LNCAP (cell line): Measurements from ENCODE around the gene PNMT.

ENCODE experiments used
- TF ChIP-seq, protein P1 (sequence below): fragments of 450-650 bp; IDR thresholded peaks from 2 replicates; pipeline ENCODE4 v1.5.1; 2017; ENCODE audit warnings: mild to moderate bottlenecking

The PNMT gene

DNA sequence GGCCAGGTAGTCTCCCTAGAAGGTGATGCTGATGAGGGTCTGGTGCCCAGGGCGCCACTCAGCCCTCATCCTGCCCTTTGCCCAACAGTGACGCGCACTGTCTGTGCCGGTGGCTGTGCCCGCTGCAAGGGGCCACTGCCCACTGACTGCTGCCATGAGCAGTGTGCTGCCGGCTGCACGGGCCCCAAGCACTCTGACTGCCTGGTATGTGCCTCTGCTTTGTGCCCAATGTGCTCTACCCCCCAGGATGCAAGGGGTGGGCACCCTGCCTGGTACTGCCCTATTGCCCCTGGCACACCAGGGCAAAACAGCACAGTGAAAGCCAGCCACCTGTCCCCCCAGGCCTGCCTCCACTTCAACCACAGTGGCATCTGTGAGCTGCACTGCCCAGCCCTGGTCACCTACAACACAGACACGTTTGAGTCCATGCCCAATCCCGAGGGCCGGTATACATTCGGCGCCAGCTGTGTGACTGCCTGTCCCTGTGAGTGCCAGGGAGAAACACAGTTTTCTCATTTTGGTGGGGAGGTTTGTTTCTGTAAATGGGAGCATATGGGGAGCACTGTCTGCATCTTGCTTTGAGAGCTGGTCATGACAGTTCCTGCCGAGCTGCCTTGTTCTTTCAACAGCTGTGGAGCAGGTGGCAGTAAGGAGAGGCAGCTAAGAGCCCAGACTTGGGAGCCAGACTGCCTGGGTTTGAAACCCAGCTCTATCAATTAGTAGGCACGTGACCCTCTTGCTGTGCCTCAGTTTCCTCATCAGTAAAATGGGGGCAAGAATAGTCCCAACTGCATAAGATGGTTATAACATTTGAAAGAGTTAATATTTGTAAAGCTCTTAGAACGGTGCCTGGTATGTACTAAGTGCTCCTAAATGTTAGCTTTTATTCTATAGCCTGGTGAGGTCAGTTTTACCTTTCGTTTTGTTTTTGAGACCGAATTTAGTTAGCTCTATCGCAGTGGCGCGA lies 42.0 kb downstream of the PNMT start:
- TF ChIP-seq, protein P1, sequence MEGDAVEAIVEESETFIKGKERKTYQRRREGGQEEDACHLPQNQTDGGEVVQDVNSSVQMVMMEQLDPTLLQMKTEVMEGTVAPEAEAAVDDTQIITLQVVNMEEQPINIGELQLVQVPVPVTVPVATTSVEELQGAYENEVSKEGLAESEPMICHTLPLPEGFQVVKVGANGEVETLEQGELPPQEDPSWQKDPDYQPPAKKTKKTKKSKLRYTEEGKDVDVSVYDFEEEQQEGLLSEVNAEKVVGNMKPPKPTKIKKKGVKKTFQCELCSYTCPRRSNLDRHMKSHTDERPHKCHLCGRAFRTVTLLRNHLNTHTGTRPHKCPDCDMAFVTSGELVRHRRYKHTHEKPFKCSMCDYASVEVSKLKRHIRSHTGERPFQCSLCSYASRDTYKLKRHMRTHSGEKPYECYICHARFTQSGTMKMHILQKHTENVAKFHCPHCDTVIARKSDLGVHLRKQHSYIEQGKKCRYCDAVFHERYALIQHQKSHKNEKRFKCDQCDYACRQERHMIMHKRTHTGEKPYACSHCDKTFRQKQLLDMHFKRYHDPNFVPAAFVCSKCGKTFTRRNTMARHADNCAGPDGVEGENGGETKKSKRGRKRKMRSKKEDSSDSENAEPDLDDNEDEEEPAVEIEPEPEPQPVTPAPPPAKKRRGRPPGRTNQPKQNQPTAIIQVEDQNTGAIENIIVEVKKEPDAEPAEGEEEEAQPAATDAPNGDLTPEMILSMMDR = no peak

DNA sequence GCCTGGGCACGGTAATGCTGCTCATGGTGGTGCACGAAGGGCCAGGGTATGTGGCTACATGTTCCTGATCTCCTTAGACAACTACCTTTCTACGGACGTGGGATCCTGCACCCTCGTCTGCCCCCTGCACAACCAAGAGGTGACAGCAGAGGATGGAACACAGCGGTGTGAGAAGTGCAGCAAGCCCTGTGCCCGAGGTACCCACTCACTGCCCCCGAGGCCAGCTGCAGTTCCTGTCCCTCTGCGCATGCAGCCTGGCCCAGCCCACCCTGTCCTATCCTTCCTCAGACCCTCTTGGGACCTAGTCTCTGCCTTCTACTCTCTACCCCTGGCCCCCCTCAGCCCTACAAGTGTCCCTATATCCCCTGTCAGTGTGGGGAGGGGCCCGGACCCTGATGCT lies 43.6 kb downstream of the PNMT start:
- TF ChIP-seq, protein P1 = no peak

DNA sequence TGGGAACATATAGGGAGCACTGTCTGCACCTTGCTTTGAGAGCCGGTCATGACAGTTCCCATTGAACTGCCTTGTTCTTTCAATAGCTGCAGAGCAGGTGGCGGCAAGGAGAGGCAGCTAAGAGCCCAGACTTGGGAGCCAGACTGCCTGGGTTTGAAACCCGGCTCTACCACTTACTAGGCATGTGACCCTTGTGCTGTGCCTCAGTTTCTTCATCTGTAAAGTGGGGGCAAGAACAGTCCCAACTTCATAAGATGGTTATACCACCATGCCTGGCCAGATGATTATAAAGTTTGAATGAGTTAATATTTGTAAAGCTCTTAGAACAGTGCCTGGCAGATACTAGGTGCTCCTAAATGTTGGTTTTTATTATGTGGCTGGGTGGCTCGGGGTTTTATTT lies 46.0 kb downstream of the PNMT start:
- TF ChIP-seq, protein P1 = no peak

DNA sequence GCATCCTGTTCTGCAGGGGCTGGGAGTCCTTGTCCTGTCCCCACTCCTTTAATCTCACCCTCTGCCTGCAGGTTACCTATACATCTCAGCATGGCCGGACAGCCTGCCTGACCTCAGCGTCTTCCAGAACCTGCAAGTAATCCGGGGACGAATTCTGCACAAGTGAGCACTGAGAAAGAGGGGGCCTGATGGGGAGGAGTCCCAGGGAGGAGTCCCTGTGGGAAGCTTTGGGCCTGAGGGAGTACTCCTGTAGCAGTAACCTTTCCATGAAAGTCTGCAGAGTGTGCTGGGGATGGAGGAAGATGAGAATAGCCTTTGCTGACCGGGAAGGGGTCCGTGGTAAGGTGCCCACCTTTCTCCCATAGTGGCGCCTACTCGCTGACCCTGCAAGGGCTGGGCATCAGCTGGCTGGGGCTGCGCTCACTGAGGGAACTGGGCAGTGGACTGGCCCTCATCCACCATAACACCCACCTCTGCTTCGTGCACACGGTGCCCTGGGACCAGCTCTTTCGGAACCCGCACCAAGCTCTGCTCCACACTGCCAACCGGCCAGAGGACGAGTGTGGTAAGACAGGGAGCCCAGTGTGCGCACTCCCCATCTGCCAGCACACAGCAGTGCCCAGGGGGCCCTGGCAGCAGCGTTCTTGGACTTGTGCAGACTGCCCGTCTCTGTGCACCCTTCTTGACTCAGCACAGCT lies 47.3 kb downstream of the PNMT start:
- TF ChIP-seq, protein P1 = no peak

DNA sequence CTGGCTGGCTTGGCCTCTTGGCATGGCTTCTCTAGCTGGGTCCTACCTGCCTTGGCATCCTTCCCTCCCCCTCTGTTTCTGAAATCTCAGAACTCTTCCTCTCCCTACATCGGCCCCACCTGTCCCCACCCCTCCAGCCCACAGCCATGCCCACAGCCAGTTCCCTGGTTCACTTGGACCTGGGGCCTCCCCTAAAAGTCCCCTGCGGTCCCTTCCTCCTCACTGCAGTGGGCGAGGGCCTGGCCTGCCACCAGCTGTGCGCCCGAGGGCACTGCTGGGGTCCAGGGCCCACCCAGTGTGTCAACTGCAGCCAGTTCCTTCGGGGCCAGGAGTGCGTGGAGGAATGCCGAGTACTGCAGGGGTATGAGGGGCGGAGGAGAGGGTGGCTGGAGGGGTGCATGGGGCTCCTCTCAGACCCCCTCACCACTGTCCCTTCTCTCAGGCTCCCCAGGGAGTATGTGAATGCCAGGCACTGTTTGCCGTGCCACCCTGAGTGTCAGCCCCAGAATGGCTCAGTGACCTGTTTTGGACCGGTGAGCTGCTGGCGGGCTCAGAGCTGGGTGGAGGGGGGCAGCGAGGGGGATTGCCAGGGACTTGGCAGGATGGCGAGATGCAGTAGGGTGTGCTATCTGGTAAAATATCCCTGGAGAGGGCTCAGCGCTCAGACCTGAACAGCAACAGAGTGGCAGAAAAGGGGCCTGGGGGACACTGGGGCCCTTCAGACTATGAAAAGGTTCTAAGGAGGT lies 48.0 kb downstream of the PNMT start:
- TF ChIP-seq, protein P1 = no peak

DNA sequence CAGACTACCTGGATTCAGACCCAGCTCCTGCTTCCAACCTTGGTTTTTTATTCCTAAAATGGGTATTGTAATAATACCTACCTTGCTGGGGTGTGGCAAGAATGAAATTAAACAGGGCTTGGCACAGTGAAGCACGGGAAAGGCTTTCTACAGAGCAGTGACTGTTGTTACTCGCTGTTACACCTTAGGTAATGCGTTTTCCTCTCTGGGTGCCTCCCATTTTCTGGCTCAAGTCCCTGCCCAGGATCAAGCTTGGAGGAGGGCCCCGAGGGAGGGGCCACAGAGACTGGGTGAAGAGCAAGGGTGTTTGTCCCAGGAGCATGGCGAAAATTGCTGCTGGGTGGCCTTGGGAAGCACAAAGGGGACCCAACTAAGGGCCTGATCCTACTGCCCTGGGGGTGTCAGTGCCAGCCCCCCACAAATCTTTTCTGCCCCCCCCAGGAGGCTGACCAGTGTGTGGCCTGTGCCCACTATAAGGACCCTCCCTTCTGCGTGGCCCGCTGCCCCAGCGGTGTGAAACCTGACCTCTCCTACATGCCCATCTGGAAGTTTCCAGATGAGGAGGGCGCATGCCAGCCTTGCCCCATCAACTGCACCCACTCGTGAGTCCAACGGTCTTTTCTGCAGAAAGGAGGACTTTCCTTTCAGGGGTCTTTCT lies 48.8 kb downstream of the PNMT start:
- TF ChIP-seq, protein P1 = no peak

DNA sequence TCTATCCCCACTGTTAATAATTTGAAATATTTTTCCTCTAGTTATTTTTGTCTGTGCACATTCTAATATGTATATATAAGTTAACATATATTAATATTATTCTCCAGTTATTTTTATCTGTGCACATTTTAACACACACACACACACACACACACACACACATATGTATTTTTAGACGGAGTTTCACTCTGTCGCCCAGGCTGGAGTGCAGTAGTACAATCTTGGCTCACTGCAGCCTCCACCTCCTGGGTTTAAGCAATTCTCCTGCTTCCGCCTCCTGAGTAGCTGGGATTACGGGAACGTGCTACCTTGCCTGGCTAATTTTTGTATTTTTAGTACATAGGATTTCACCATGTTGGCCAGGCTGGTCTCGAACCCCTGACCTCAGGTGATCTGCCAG lies 49.4 kb downstream of the PNMT start:
- TF ChIP-seq, protein P1 = no peak
